ENCODE measurements around the gene CLMP. TPM values are rescaled to one million over a fixed set of nuclear protein-coding genes. Genes with fewer than 3 reads are reported as not detected.
"Not testable (repeated sequence)": the region's sequence is repeated elsewhere in the genome, so short reads cannot be mapped to it uniquely, and the experiment has no call there.

CLMP gene
- total RNA-seq, 1 experiment from 2014 or later, result 3.2 TPM

DNA sequence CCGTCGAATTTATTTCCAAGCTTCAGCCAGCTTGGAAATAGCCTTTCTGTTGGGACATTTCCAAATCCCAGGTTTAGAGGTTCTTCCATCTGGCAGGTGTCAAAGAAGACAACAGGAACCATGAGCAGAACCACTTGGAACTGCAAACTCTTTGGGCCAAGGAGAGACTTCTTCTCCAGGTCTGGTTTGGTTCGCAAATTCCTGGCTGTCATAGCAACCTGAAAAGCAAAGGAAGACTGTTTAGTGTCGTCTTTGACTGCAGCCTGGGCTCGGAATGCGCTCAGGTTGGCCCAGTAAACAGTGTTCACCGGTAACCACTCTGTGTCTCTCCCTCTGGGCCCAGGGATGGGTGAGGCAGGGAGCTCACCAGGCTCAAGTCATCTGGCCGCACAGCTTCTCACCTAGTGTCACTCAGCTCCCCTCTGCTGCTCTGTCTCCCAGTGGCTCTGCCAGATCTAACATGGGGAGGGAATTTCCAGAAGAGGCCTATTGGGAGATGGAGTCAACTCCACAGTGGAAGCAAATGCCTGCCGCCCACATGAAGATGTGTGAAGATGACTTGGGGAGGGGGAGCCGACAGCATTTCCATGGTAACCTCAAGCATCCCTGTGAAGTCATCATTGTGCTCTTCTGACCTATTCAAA, 11.9 kb upstream of the CLMP start (continued):
- TF ChIP-seq, protein P1, sequence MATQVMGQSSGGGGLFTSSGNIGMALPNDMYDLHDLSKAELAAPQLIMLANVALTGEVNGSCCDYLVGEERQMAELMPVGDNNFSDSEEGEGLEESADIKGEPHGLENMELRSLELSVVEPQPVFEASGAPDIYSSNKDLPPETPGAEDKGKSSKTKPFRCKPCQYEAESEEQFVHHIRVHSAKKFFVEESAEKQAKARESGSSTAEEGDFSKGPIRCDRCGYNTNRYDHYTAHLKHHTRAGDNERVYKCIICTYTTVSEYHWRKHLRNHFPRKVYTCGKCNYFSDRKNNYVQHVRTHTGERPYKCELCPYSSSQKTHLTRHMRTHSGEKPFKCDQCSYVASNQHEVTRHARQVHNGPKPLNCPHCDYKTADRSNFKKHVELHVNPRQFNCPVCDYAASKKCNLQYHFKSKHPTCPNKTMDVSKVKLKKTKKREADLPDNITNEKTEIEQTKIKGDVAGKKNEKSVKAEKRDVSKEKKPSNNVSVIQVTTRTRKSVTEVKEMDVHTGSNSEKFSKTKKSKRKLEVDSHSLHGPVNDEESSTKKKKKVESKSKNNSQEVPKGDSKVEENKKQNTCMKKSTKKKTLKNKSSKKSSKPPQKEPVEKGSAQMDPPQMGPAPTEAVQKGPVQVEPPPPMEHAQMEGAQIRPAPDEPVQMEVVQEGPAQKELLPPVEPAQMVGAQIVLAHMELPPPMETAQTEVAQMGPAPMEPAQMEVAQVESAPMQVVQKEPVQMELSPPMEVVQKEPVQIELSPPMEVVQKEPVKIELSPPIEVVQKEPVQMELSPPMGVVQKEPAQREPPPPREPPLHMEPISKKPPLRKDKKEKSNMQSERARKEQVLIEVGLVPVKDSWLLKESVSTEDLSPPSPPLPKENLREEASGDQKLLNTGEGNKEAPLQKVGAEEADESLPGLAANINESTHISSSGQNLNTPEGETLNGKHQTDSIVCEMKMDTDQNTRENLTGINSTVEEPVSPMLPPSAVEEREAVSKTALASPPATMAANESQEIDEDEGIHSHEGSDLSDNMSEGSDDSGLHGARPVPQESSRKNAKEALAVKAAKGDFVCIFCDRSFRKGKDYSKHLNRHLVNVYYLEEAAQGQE (IDR thresholded peaks at IDR 0.05; ENCODE audit: low read depth), result no peak
- TF ChIP-seq TCF7L2 (IDR thresholded peaks at IDR 0.05; ENCODE audit: borderline replicate concordance, extremely low read depth, insufficient read depth, insufficient read length), result no peak
- TF ChIP-seq CEBPB (IDR thresholded peaks at IDR 0.05; ENCODE audit: low read depth), result no peak
- TF ChIP-seq EZH2 (IDR thresholded peaks at IDR 0.05), result no peak
- TF ChIP-seq, protein P2, sequence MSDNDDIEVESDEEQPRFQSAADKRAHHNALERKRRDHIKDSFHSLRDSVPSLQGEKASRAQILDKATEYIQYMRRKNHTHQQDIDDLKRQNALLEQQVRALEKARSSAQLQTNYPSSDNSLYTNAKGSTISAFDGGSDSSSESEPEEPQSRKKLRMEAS (IDR thresholded peaks at IDR 0.05), result no peak

GRCh38 chr11:123206055-123206454, 11.0 kb upstream of the CLMP start:
- H3K9me3 ChIP-seq (ENCODE audit: control insufficient read depth in 1 of 2, insufficient read depth in 1 of 2, low read depth in 1 of 2, low read length in 2 of 2); H2AFZ ChIP-seq (ENCODE audit: low read depth, low read length, poor library complexity, severe bottlenecking); H3K27ac ChIP-seq (ENCODE audit: low read depth, low read length); ATAC-seq; H3K4me3 ChIP-seq (replicated peaks in 1 of 2; ENCODE audit: low read depth in 1 of 2, low read length in 2 of 2); RAD21 ChIA-PET (ENCODE audit: low non-redundant PET in 1 of 2, low total read pairs in 2 of 2, uncharacterized antibody in 2 of 2, unreplicated experiment in 2 of 2); H3K4me1 ChIP-seq (ENCODE audit: control insufficient read depth in 1 of 2, insufficient read depth in 2 of 2, low read length in 2 of 2); H3K9ac ChIP-seq (ENCODE audit: low read length); H3K27me3 ChIP-seq (ENCODE audit: insufficient read depth, low read length); BruUV-seq (replicated peaks); POLR2A ChIA-PET; DNase-seq (ENCODE audit: low read depth, low spot score); intact Hi-C loops (cut with micrococcal nuclease); H3K79me2 ChIP-seq (ENCODE audit: insufficient read depth, low read length); H3K36me3 ChIP-seq (ENCODE audit: control insufficient read depth in 1 of 2, insufficient read depth in 2 of 2, low read length in 2 of 2); H4K20me1 ChIP-seq (ENCODE audit: insufficient read depth); H3K9me2 ChIP-seq (ENCODE audit: insufficient read depth); H3K4me2 ChIP-seq (ENCODE audit: low read length): not testable (repeated sequence)
- CTCF ChIA-PET, result interaction anchor here (1.5 kb wide), 1 partner anchor 29 kb away, joined by 3 read pairs; no protein-coding TSS in a partner anchor

Measured in HCT116 (cell line).